ENCODE measurements around the gene RTL10. TPM values are rescaled to one million over a fixed set of nuclear protein-coding genes. Genes with fewer than 3 reads are reported as not detected.
A peak's percentile ranks its signal among the peaks of the same experiment; 100 is the strongest.

The RTL10 gene
- total and polyA plus RNA-seq, 2 of the 4 experiments (the other 2 are of a cell fraction), result 8.6 to 12.1 TPM

DNA sequence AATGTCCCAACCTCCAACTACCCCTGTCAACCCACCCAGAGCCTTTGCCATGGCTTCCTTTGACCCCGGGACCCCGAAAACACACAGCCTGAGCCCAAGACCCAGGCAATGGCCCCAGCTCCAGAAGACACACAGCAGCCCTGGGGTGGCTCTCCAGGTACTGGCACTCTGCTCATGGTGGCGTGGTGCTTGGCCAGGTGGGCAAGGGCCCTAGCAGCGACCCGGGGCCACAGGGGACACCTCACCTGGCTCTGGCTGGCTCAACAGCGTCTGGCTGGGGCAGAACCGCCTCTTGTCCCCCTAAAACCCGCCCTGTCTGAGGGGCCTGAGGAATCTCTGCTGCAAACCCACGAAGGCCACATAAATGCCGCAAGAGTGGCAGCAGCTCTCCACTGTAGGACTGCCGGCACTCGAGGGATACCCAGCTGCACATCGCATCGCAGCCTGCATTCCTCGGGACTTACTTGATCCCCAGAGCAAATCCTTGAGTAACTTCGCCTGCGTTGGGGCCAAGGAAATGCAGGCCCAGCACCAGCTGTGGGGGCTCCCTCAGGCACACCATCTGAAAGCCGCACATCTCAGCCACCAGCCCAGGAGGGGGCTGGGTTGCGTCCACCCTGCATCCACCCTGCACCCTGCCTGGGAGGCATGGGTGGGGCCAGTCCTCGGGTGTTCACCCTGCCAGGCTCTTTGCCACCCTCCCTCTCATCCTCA is 23.1 kb upstream of the RTL10 start:
- Histone ChIP-seq H3K56ac (ENCODE audit: extremely low read depth, insufficient read depth, low read length) (no peak overlapping the region), H3K9me1 (ENCODE audit: insufficient read depth, low read length) (peaks cover 40% of the 10 kb centered on the region), H2AK9ac (replicated peaks; ENCODE audit: low read depth, low read length, poor library complexity) (peak overlapping the region; percentile 94), H3K4ac (ENCODE audit: low read depth, low read length) (peak overlapping the region; percentile 86), H3K27ac (ENCODE audit: insufficient read depth, low read length) (peak overlapping the region; percentile 27), H2BK20ac (ENCODE audit: low read depth, low read length) (peak overlapping the region; percentile 83), H2AFZ (replicated peaks; ENCODE audit: low read length, poor library complexity) (peak overlapping the region; percentile 64), H3K27me3 (ENCODE audit: control insufficient read depth, insufficient read depth, low read length) (no peaks in the 10 kb centered on the region), H3K4me3 (ENCODE audit: insufficient read depth, low read depth, low read length) (no peak overlapping the region), H3K18ac (ENCODE audit: low read depth, low read length) (peak overlapping the region; percentile 20), H3K9me3 (ENCODE audit: control insufficient read depth, insufficient read depth, low read length) (no peaks in the 10 kb centered on the region), H2BK120ac (ENCODE audit: low read depth, low read length) (peak overlapping the region; percentile 92), H3K79me1 (ENCODE audit: low read depth in 1 of 2, low read length in 2 of 2) (peaks cover 18 to 42% of the 10 kb centered on the region in 2 experiments), H3K14ac (replicated peaks; ENCODE audit: low read depth, low read length) (peak overlapping the region; percentile 84; the same call in 1 of the 2 replicates), H2AK5ac (ENCODE audit: low read depth, low read length) (peak overlapping the region; percentile 98), H3K23ac (ENCODE audit: low read depth, low read length) (peak overlapping the region; percentile 67; the same call in 1 of the 2 replicates), H3K9ac (ENCODE audit: low read depth, low read length) (no peak overlapping the region), H4K8ac (ENCODE audit: low read depth in 2 of 2, low read length in 2 of 2) (peak overlapping the region; percentile 65 to 72; a peak in 3 of 4 replicates), H2BK15ac (ENCODE audit: low read depth, low read length) (peak overlapping the region; percentile 87; the same call in 2 of the 3 replicates), H4K5ac (ENCODE audit: low read depth, low read length) (no peak overlapping the region), H3K4me1 (ENCODE audit: control insufficient read depth, insufficient read depth, low read length) (peaks cover 49% of the 10 kb centered on the region), H4K91ac (ENCODE audit: insufficient read depth, low read depth, low read length) (peak overlapping the region; percentile 96), H3K4me2 (ENCODE audit: low read depth, low read length) (no peak overlapping the region), H2BK5ac (ENCODE audit: low read depth, low read length, poor library complexity, severe bottlenecking) (peak overlapping the region; percentile 84), H4K20me1 (ENCODE audit: insufficient read depth, low read length) (peaks cover 4% of the 10 kb centered on the region), H3K36me3 (ENCODE audit: control insufficient read depth, insufficient read depth, low read length) (peaks cover 1% of the 10 kb centered on the region; the same call in 1 of the 2 replicates)
- TF ChIP-seq MXI1 (IDR thresholded peaks at IDR 0.05; ENCODE audit: borderline replicate concordance, low read depth, low read length), result no peak
- TF ChIP-seq FOS (IDR thresholded peaks at IDR 0.05; ENCODE audit: low read depth, low read length), result no peak
- TF ChIP-seq RFX5 (IDR thresholded peaks at IDR 0.05; ENCODE audit: low read depth, low read length), result no peak
- TF ChIP-seq MAZ (IDR thresholded peaks at IDR 0.05; ENCODE audit: borderline replicate concordance, low read depth, low read length), result no peak
- TF ChIP-seq, protein P1, sequence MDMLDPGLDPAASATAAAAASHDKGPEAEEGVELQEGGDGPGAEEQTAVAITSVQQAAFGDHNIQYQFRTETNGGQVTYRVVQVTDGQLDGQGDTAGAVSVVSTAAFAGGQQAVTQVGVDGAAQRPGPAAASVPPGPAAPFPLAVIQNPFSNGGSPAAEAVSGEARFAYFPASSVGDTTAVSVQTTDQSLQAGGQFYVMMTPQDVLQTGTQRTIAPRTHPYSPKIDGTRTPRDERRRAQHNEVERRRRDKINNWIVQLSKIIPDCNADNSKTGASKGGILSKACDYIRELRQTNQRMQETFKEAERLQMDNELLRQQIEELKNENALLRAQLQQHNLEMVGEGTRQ (IDR thresholded peaks at IDR 0.05; ENCODE audit: low read depth, low read length), result no peak
- no peak for TF ChIP-seq CHD1 (IDR thresholded peaks at IDR 0.05; ENCODE audit: low read depth, low read length)
- no peak for TF ChIP-seq MAFK (IDR thresholded peaks at IDR 0.05; ENCODE audit: low read depth, low read length)
- TF ChIP-seq RCOR1 (IDR thresholded peaks at IDR 0.05; ENCODE audit: insufficient replicate concordance, low read length), result no peak
- no peak for TF ChIP-seq NFE2L2 (IDR thresholded peaks at IDR 0.05; ENCODE audit: low read depth, low read length)
- TF ChIP-seq, protein P2, sequence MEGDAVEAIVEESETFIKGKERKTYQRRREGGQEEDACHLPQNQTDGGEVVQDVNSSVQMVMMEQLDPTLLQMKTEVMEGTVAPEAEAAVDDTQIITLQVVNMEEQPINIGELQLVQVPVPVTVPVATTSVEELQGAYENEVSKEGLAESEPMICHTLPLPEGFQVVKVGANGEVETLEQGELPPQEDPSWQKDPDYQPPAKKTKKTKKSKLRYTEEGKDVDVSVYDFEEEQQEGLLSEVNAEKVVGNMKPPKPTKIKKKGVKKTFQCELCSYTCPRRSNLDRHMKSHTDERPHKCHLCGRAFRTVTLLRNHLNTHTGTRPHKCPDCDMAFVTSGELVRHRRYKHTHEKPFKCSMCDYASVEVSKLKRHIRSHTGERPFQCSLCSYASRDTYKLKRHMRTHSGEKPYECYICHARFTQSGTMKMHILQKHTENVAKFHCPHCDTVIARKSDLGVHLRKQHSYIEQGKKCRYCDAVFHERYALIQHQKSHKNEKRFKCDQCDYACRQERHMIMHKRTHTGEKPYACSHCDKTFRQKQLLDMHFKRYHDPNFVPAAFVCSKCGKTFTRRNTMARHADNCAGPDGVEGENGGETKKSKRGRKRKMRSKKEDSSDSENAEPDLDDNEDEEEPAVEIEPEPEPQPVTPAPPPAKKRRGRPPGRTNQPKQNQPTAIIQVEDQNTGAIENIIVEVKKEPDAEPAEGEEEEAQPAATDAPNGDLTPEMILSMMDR (conservative IDR thresholded peaks at IDR 0.05; ENCODE audit: low read depth, low read length), result no peak
- BruUV-seq (replicated peaks), result no TSS peak
- ChIA-PET CTCF (interaction anchor here (1.0 kb wide), 1 partner anchor 147 kb away, joined by 3 read pairs; no protein-coding TSS in a partner anchor), POLR2A (ENCODE audit: unreplicated experiment) (no interaction called here)
- intact Hi-C loops (cut with micrococcal nuclease), result no loop called here
- 92% methylated on average over 17 of the region's 20 CpGs; no CpG with 5 or more reads in 1 of the 2 experiments for WGBS, 2 experiments (ENCODE audit: extremely low coverage in 2 of 2, insufficient read length in 1 of 2)
- ATAC-seq (ENCODE audit: low read depth) (no peak), DNase-seq (peak; percentile 58)
- dilution Hi-C loops (cut with HindIII; ENCODE audit: low sequenced_read_pairs, unreplicated experiment), result no loop called here
- in situ Hi-C loops (cut with MboI; ENCODE audit: low sequenced_read_pairs), result no loop called here
